ENCODE measurements around the gene SFRP4.

DNA sequence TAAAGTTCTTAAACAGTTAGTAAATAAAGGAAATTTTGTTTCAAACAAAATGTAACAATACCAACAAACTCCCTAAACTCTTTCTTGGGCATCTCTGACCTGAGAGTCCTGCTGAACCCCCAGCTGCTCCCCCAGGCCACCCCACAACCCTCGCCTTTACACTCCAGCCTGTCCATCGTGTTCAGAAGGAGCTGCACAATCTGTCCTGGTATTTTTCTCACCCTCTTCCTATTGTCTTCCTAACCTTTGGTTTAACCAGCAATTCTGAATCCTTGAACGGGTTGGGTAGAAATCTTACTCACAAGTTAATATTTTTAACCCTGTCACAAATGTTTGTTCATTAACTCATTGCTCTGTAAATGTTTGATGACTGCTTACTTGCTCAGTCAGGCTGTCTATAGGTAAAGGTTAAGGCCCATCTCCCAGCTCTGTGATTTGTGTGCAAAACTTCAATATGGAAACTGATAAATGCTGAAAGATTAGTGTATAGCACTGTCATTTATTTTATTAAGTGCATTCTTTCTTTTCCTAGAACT lies 16.8 kb downstream of the SFRP4 start:
- TF ChIP-seq CTCF (IDR thresholded peaks at IDR 0.05; ENCODE audit: low read depth, low read length) (no peak), EZH2phosphoT487 (IDR thresholded peaks at IDR 0.05; ENCODE audit: low read depth) (no peak)

Measured in OCI-LY3 (cell line).